ENCODE results near the gene LBP. TPM values are rescaled to one million over a fixed set of nuclear protein-coding genes. Genes with fewer than 3 reads are reported as not detected.

LBP gene
- total RNA-seq, 4 donors from 2014 or later, result 0.95 to 59.9 (median 7.0) TPM

DNA sequence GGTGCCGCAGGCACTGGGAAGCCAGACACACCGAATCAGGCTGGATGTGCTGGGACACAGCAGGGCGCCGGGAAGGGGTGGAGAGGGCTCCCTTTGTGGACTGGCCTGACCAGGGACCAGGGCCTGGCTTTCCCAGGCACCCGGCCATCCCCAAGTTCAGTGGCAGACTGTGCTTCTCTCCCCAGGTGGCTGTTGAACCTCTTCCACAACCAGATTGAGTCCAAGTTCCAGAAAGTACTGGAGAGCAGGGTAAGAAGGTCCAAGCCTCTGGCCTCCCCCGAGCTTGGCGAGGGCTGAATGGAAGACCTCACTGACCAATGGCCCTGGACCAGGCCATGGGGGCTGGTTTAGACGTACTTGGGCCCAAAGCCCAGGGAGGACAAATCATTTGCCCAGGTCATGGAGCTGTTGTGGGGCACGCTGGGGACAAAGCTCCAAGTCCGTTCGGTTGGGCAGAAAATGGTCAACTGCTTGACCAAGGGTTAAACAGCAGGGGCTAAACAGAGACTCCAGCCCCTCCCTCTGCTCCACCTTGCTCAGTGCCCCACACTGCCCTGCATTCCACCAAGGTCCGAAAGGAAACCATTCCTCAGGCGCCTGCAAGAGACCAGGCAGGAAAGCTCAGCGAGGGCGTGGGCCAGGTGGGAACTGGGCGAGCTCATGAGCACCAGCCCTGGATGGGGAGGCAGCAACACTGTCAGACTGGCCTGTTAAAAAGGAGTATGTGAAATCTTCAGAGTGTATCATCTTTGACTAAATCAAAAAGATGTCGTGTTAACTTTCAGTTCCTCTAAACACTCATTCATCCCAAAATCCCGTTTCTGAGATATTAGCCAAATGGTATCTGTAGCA, 9.1 kb downstream of the LBP start:
- TF ChIP-seq, protein P1, sequence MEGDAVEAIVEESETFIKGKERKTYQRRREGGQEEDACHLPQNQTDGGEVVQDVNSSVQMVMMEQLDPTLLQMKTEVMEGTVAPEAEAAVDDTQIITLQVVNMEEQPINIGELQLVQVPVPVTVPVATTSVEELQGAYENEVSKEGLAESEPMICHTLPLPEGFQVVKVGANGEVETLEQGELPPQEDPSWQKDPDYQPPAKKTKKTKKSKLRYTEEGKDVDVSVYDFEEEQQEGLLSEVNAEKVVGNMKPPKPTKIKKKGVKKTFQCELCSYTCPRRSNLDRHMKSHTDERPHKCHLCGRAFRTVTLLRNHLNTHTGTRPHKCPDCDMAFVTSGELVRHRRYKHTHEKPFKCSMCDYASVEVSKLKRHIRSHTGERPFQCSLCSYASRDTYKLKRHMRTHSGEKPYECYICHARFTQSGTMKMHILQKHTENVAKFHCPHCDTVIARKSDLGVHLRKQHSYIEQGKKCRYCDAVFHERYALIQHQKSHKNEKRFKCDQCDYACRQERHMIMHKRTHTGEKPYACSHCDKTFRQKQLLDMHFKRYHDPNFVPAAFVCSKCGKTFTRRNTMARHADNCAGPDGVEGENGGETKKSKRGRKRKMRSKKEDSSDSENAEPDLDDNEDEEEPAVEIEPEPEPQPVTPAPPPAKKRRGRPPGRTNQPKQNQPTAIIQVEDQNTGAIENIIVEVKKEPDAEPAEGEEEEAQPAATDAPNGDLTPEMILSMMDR (IDR thresholded peaks at IDR 0.05), result no peak
- ATAC-seq (ENCODE audit: low FRiP score), result no peak
- DNase-seq (ENCODE audit: low spot score), result no peak

DNA sequence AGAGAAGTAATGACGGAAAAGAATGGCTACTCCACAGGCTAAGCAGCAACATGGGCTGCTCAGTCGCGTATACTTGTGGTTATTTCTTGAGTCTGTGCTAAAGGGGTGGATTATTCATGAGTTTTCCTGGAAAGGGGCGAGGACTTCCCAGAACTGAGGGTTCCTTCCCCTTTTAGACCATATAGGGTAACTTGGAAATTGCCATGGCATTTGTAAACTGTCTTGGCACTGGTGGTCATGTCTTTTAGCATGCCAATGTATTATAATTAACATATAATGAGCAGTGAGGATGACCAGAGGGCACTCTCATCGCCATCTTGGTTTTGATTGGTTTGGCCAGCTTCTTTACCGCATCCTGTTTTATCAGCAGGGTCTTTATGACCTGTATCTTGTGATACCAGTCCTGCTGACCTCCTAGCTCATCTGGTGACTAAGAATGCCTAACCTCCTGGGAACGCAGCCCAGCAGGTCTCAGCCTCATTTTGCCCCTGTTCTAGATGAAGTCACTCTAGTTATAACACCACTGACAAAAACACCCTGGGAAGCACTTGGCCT, 11.4 kb downstream of the LBP start:
- TF ChIP-seq, protein P1 (IDR thresholded peaks at IDR 0.05), result no peak
- no peak for DNase-seq (ENCODE audit: low spot score)
- no peak for ATAC-seq (ENCODE audit: low FRiP score)

DNA sequence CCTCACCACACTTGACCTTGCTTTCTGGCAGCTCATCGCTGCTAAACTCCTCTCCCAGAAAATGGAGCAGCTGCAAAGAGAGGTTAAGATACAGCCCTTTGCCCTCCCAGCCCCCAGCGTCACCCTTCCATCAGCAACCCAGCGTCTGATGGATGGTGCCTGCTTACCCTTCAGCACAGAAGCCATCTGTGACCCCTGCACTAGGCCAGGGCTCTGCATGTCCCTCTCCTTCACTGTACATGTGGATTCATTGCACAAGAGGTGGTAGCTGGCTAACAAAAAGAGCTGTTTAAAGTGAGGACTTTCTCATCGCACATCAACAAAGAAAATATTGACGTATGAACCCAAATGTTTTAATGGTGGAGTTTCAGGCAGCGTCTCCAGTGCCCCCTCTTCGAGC, 12.3 kb downstream of the LBP start:
- TF ChIP-seq, protein P1 (IDR thresholded peaks at IDR 0.05), result no peak
- DNase-seq (ENCODE audit: low spot score) (no peak), ATAC-seq (ENCODE audit: low FRiP score) (no peak)

DNA sequence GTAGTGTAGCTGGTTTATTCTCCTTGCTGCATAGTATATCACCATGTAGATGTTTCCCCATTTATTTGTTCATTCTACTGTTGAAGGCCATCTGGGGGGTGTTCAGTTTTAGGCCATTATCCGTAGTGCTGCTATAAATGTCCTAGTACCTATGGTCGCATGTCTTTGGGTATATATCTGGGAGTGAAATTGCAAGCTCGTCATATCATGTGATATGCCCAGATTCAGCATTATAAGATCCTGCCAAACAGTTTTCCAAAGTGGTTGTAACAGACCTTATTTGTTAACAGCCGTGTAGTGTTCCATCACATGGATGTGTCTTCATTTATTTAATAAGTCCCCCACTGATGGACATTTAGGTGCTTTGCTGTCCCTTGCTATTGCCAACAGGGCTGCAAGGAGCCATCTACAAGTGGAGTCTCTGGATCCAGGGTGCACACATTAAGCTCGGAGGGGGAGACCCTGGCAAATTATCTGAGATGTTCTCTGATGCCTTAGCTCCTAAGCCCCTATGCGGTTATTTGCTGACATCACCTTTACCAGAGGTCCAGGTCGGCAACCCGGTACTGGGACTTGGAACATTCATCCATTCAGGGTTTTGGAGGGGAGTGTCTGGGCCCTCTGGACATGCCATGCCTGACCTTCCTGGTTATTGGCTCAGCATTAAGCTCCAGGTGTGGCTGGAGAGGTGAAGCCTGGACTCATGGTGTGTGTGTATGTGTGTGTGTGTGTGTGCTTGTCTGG, 16.9 kb downstream of the LBP start:
- ATAC-seq (ENCODE audit: low FRiP score) (no peak), DNase-seq (ENCODE audit: low spot score) (no peak)
- TF ChIP-seq, protein P1 (IDR thresholded peaks at IDR 0.05), result no peak

DNA sequence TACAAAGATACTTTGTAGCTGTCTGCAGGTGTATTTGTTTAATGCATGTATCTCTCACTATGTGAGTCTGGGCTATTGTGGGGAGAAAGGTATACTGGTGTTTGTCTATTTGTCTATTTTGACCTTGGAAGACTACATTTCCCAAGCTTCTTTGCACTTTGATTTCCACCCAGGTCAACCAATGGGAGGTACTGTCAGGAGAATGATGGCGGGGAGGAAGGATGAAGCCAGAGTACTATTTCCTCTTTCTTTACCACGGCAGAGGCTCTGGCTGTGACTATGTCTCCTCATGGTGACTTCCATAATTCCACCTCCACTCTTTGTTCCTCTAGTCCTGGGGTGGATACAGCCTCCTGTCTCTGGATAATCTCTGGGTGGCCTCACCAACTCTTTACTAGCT, 23.1 kb downstream of the LBP start:
- no peak for DNase-seq (ENCODE audit: low spot score)
- TF ChIP-seq, protein P1 (IDR thresholded peaks at IDR 0.05), result no peak
- no peak for ATAC-seq (ENCODE audit: low FRiP score)

DNA sequence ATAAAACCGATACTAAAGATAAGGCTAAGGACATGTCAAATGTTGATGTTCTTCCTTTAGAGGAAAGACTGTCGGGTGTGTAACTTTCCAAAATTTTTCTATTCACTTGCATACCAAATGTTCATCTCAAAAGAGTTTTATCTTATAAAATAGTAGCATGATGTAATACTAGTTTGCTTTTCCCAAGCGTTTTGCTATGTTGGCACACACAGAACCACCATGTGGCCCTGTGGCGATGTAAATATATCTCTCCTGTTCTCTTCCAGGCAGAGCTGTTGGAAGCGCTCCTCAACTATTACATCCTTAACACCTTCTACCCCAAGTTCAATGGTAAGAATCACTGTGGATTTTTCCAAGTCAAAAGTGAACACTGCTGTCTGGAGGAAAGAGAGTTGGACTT, 26.5 kb downstream of the LBP start:
- DNase-seq (ENCODE audit: low spot score), result no peak
- TF ChIP-seq, protein P1 (IDR thresholded peaks at IDR 0.05), result no peak
- ATAC-seq (ENCODE audit: low FRiP score), result peak; percentile 32

Measured in omental fat pad (tissue), 4 donors.